ENCODE data around the gene RHBDF1.

The RHBDF1 gene

DNA sequence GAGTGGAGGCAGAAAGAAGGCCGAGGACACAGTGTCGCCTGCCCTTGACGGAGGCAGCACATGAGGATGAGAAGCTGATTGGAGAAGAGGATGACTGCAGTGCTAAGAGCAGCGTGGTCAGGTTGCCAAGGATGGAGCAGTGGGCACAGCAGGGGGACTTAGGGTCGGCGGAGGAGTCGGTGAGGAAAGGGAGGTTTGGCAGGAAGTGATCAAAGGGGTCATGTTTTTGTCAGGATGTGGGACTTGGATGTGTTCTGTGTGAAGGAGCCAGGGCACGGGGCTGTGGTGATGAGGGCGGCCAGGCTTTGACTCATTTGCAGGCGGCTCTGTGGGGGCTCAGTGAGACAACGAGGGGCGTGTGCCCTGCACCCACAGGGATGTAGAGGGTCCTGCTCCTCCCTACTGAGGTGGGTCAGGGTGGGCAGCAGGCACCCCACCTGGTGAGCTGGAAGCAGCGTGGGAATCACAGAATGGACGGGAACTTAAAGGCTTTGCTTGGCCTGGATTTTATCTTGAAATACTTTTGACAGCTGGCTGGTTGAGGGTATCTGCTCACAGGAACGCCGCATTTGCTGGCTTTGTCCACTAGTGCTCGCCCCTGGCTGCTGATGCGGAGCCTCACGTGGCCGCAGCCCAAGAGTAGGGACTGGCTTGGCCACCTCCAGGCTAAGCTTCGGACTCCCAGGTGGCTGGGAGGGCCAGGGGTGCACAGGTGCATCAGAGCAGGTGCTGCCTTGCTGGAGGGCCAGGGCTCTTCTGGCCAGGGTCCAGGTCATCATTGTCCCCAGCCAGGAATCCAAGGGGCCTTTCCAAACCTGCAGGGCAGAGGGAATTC is 11.6 kb upstream of the RHBDF1 start:
- H3K4me1 ChIP-seq (ENCODE audit: insufficient read depth, poor library complexity, severe bottlenecking) = peaks cover 19% of the 10 kb centered on the region
- peaks cover 47% of the 10 kb centered on the region for H3K36me3 ChIP-seq (ENCODE audit: low read depth)
- ATAC-seq (ENCODE audit: low read depth) = no peak
- peak overlapping the region; percentile 77 for H3K27ac ChIP-seq (ENCODE audit: poor library complexity, severe bottlenecking)
- H3K4me3 ChIP-seq (ENCODE audit: severe bottlenecking) = no peak overlapping the region
- H3K27me3 ChIP-seq (ENCODE audit: insufficient read depth, poor library complexity, severe bottlenecking) = no peaks in the 10 kb centered on the region
- DNase-seq (ENCODE audit: low spot score) = no peak
- H3K9me3 ChIP-seq (ENCODE audit: severe bottlenecking) = no peaks in the 10 kb centered on the region
- TF ChIP-seq, protein P1, sequence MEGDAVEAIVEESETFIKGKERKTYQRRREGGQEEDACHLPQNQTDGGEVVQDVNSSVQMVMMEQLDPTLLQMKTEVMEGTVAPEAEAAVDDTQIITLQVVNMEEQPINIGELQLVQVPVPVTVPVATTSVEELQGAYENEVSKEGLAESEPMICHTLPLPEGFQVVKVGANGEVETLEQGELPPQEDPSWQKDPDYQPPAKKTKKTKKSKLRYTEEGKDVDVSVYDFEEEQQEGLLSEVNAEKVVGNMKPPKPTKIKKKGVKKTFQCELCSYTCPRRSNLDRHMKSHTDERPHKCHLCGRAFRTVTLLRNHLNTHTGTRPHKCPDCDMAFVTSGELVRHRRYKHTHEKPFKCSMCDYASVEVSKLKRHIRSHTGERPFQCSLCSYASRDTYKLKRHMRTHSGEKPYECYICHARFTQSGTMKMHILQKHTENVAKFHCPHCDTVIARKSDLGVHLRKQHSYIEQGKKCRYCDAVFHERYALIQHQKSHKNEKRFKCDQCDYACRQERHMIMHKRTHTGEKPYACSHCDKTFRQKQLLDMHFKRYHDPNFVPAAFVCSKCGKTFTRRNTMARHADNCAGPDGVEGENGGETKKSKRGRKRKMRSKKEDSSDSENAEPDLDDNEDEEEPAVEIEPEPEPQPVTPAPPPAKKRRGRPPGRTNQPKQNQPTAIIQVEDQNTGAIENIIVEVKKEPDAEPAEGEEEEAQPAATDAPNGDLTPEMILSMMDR (IDR thresholded peaks at IDR 0.05; ENCODE audit: poor library complexity, severe bottlenecking) = no peak

DNA sequence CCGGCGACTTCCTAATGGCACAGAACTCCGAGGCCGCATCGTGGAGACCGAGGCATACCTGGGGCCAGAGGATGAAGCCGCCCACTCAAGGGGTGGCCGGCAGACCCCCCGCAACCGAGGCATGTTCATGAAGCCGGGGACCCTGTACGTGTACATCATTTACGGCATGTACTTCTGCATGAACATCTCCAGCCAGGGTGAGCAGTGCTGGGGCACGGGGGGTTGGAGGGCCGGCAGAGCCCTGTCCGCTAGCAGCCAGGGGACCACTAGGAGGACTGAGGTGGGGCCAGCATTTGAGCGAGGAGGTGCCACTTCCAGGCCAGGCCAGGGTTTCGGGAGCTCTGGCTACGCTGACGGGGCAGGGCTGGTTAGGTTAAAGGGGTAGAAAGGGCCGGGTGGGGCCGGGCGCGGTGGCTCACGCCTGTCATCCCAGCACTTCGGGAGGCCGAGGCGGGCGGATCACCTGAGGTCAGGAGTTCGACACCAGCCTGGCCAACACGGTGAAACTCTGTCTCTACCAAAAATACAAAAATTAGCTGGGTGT is 10.7 kb upstream of the RHBDF1 start:
- DNase-seq (ENCODE audit: low spot score) = no peak
- H3K36me3 ChIP-seq (ENCODE audit: low read depth) = peaks cover 40% of the 10 kb centered on the region
- H3K4me3 ChIP-seq (ENCODE audit: severe bottlenecking) = no peak overlapping the region
- H3K4me1 ChIP-seq (ENCODE audit: insufficient read depth, poor library complexity, severe bottlenecking) = peaks cover 20% of the 10 kb centered on the region
- no peak for ATAC-seq (ENCODE audit: low read depth)
- no peaks in the 10 kb centered on the region for H3K9me3 ChIP-seq (ENCODE audit: severe bottlenecking)
- TF ChIP-seq, protein P1 (IDR thresholded peaks at IDR 0.05; ENCODE audit: poor library complexity, severe bottlenecking) = no peak
- no peaks in the 10 kb centered on the region for H3K27me3 ChIP-seq (ENCODE audit: insufficient read depth, poor library complexity, severe bottlenecking)
- H3K27ac ChIP-seq (ENCODE audit: poor library complexity, severe bottlenecking) = no peak overlapping the region

DNA sequence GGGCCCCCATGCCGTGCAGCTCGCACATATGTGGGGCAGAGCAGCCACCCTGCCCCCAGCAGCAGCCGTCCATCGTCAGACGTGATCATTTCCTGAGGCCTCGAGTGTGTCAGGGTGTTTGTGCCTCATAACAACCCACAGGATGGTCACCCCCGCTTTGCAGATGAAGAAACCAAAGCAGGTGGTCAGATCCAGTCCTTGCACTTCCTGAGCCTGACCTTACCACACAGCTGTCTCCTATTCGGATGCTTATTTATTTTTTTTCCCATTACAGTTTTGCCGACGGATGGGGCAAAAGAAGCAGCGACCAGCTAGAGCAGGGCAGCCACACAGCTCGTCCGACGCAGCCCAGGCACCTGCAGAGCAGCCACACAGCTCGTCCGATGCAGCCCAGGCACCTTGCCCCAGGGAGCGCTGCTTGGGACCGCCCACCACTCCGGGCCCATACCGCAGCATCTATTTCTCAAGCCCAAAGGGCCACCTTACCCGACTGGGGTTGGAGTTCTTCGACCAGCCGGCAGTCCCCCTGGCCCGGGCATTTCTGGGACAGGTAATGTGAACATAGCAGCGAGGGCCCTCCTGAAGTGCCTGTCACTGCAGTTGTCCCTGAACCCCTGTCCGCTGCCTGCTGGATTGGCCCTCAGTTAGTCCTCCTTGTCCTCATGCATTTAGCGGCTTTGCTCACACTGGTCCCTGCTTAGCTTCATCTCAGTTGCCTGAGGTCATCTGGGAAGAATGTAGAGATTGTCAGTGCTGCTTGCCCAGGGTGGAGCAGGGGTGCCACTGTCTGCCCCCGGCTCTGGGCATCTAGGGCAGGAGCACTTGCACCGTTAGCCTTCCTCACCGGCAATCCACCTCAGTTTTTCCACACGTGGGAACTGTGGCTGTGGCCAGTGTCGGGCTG is 7.0 kb upstream of the RHBDF1 start:
- Histone ChIP-seq H3K4me3 (ENCODE audit: severe bottlenecking) (no peak overlapping the region), H3K27ac (ENCODE audit: poor library complexity, severe bottlenecking) (peak overlapping the region; percentile 88), H3K4me1 (ENCODE audit: insufficient read depth, poor library complexity, severe bottlenecking) (peaks cover 21% of the 10 kb centered on the region), H3K36me3 (ENCODE audit: low read depth) (peaks cover 12% of the 10 kb centered on the region), H3K27me3 (ENCODE audit: insufficient read depth, poor library complexity, severe bottlenecking) (no peaks in the 10 kb centered on the region), H3K9me3 (ENCODE audit: severe bottlenecking) (no peaks in the 10 kb centered on the region)
- TF ChIP-seq, protein P1 (IDR thresholded peaks at IDR 0.05; ENCODE audit: poor library complexity, severe bottlenecking) = no peak
- DNase-seq (ENCODE audit: low spot score) (no peak), ATAC-seq (ENCODE audit: low read depth) (no peak)

DNA sequence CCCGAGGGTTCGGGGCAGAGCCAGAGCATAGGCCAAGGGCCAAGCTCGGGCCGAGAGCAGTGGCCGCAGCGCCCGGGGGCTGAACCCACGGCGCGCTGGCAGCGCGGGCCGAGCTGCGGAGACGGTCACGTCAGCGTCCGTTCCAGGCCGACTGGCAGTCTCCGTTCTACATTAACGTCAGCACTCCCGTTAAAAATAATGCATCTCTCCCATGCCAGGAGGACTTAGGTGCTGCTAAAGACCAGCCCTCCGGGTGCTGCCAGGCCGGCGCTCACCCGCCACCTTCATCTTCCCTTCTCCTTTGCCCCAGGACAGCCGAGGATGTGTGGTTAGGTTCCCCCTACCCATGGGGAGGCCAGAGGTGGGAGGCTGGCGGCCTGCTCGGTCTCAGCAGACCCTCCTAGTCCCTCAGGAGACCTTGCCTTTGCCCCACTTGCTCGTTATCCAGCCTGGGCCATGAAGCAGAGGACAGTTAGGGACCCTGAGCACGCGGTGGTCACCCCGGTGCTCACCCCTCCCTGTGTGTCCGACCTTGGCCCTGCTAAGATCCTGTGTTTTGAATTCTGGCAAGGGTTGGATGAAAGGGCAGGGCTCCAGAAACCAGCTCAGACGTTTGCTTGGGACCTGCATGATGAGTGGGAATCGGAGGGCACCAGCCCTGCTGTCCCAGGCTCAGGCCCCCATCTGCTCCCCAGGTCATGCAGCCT is 6.2 kb upstream of the RHBDF1 start:
- Histone ChIP-seq H3K9me3 (ENCODE audit: severe bottlenecking) (no peaks in the 10 kb centered on the region), H3K4me3 (ENCODE audit: severe bottlenecking) (peak overlapping the region; percentile 86), H3K4me1 (ENCODE audit: insufficient read depth, poor library complexity, severe bottlenecking) (peaks cover 16% of the 10 kb centered on the region), H3K27ac (ENCODE audit: poor library complexity, severe bottlenecking) (peak overlapping the region; percentile 88), H3K27me3 (ENCODE audit: insufficient read depth, poor library complexity, severe bottlenecking) (no peaks in the 10 kb centered on the region), H3K36me3 (ENCODE audit: low read depth) (peaks cover 12% of the 10 kb centered on the region)
- 0 out of 3 replicates have a peak, but pooled peaks have one; percentile 3 for ATAC-seq (ENCODE audit: low read depth)
- DNase-seq (ENCODE audit: low spot score) = no peak
- TF ChIP-seq, protein P1 (IDR thresholded peaks at IDR 0.05; ENCODE audit: poor library complexity, severe bottlenecking) = no peak

All from RWPE2 (cell line).